GM19324 (cell line): ENCODE data around the gene SMARCA2.
A peak's percentile ranks its signal among the peaks of the same experiment; 100 is the strongest.

Source experiments
- ATAC-seq: cut with Tn5 transposase; IDR thresholded peaks from one replicate; pipeline ENCODE4 v1.9.1; 2021; ENCODE audit warnings: mild to moderate bottlenecking, moderate library complexity; ENCODE audit not compliant: unreplicated experiment, low FRiP score

SMARCA2 gene

GRCh38 chr9:2015581-2016407 is 647 bp downstream of the SMARCA2 start:
- ATAC-seq = no peak

DNA sequence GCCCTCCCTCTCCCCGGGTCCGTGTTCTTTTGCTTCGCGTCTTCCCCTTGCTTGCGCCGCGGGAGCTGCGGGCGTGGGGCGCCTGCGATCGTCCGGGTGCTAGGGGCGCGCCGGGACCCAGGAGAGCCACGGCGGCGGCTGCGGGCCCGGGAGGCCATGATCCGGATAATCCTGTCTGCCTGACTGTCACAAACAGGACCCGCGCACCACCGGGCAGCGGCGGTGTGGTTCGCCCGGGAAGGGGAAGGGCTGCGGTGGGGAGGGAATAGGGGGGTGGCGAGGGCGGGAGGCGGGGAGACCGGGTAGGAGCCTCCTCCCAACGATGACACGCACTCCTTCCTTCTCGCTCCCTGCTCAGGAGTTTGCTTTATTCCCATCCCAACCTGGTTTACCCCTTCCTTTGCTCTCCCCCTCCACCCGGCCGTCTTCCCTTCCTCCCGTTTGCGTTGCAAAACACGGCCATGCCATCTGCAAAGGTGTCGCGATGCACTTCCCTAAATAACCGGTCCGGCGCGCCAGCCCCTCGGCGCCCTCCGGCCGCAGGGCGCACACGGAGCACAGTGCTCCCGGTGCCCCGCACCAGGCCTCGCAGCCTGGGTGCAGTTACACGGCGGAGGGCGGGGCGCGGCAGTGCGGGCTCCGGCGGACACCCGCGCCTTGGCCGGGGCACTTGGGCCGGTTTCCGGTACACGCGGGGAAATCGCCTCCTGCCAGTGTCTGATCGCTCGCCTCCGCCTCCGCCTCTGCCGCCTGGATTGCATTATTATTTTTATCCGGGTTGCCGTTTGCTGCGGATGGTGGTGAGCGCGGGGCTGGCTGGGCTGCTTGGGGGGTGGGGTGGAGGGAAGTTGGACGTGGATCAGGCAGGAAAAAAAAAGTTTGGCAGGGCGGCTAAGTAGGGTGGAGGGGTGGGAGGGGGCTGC is 1.5 kb downstream of the SMARCA2 start:
- ATAC-seq = no peak

DNA sequence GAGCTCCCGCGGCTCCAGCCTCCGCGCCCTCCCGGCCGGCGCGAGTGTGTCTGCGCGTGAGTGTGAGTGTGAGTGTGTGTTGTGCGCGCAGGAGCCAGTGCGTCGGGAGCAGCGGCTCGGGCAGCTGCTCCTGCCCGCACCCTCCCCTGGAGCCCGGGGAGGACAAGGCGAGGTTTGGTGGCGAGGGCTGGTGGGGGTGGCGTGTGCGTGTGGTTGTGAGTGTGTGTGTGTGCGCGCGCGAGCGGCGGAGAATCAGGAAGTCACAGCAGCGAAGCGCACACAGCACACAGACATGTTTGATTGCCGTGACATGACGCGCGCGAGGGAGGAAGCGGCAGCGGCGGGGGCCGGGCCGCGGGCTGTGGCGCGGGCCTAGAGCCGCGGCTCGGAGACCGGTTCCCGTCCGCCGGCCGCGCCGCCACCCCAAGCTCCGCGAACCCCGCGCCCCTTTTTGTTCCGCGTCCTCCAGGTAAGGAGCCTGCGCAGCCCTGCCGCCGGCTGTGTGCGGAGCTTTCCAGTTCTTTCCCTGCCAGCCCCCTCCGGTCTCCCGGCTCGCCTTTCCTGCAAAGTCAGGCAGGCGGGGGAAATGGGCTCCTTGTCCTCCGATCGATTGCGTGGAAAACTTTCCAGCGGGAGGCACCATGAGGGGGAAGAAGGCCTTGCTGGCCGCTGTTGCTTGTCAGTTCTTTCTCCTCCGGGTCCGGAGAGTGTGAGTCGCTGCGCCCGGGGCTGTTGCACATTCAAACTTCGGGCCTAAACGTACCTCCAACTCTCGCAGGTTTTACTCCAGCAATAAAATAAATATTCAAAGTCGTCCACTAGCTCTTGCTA is 2.4 kb downstream of the SMARCA2 start:
- ATAC-seq = peak; percentile 30

- ATAC-seq = no peak
These were observed 3.1 kb downstream of the SMARCA2 start for GRCh38 chr9:2018162-2018643.

- no peak for ATAC-seq
These were observed 3.8 kb downstream of the SMARCA2 start for GRCh38 chr9:2018764-2019558.

DNA sequence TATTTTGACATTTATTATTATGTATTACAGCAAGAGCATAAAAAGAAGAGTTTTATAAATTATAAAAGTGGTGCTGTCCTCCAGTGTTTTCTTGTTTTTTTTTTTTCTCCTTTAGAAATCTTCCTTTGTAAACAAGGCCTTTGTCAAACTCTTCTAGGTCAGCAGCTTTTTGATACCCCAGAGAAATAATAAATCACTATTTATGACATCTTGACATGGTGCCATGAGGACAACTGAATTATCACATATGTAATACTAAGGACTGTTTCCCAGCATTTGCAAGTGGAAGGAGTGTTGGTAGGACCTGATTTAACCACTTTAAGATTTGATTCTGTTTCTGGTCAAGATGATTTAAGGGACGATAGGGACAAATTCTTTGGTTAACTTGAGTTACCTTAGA is 4.6 kb downstream of the SMARCA2 start:
- no peak for ATAC-seq

DNA sequence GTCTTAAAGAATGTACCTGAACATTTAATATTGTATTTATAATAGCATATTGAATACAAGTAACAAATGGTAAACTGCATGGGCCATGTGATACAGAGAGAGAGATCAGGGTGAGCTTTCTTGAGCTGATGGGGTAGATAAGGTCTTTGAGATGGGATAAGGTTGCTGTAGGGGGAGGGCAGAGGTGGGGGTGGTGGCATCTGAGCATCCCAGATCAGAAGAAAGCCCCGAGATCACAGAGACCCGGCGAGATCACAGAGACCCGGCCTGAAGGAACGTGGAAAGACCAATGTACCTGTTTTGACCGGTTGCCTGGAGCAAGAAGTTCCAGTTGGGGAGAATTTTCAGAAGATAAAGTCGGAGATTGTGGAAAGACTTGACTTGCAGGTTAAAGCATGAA is 6.6 kb downstream of the SMARCA2 start:
- no peak for ATAC-seq

GRCh38 chr9:2022560-2022959 is 7.4 kb downstream of the SMARCA2 start:
- ATAC-seq = no peak

DNA sequence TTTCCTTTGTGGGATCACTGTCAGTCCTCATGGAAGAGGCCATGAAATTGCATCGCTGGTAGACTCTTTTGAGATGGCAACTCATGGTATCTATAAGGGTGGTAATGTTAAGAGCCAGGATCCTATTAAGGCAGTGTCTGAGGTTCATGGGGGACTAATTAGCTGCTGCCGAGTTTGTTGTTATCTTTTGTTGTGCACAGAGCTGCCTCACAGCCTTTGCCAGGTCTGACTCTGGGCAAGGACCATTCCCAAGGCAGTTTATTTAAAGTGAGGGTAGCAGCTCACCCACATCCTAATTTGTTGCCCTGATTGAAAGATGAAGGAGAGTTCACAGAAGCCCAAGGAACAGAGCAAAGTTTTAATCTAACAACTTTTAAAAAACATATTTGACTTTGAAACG is 7.9 kb downstream of the SMARCA2 start:
- no peak for ATAC-seq

DNA sequence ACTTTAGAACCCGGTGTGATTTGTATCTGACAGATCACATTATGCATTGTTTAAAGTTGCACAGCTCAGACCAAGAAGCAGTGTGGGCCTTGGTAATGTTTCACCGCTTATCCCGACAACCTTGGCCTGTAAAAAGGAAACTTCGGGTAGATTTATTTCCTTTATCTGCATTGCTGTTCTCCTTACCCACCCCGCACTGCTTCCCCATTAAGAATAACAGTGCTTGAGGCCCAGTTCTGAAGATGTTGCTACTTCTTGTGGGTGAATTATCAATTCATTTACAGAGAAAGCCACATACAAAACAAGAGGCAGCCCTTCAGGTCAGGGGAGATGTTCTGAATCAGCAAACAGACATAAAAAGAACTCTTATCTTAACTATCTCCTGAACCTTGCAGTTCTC is 8.4 kb downstream of the SMARCA2 start:
- ATAC-seq = no peak

DNA sequence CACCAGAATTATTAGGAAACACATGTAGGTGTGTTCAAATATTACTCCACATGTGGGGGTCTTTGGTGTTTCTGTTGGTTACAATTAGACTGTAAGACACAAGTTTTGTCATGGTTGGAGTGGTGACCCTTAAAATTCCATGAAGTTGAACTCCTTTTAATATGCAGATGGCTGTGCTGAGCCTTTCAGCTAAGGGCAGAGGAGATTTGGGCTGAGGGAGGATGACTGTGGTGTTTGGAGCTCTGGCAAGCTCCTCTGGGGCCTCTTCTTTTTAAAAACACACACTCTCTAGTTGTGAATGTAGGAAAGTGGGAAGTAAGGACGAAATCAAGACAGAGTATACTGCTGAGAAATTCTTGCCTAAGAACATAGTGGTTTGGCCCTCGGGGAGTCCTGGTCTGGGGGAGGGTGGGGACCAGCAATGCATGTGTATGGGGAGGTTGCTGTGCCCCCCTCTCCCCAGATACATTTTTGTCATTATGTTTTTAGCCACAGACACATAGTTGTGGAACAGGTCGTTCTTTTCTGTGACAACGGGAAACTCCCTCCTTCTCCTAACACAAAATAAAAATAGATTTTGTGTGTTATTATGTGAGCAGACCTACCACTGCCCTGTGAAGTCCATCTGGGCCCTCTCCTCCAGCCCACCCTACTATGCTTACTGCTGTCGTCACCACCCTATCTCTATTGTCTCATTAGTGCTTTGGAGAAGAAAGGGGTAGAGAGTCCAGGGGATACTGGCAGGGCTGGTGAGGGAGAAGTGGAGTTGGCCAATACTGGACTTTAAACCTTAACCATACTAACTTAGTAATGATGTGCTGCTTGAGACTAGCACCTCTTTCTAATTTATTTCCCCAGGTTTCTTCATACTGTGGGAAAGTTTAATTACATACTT is 10.0 kb downstream of the SMARCA2 start:
- no peak for ATAC-seq

- ATAC-seq = no peak
These were observed 11.3 kb downstream of the SMARCA2 start for GRCh38 chr9:2026220-2026997.

- ATAC-seq = no peak
These were observed 12.5 kb downstream of the SMARCA2 start for GRCh38 chr9:2027543-2028160.

- ATAC-seq = no peak
These were observed 13.7 kb downstream of the SMARCA2 start for GRCh38 chr9:2028888-2029287.

- no peak for ATAC-seq
These were observed 14.6 kb downstream of the SMARCA2 start for GRCh38 chr9:2029666-2030170.

GRCh38 chr9:2032234-2032633 is 17.1 kb downstream of the SMARCA2 start:
- no peak for ATAC-seq

GRCh38 chr9:2036844-2037243 is 21.7 kb downstream of the SMARCA2 start:
- no peak for ATAC-seq
